GM18499 (cell line): ENCODE measurements around the gene CMYA5.
"Not testable (repeated sequence)": the region's sequence is repeated elsewhere in the genome, so short reads cannot be mapped to it uniquely, and the experiment has no call there.

ENCODE experiments used
- ATAC-seq: cut with Tn5 transposase; IDR thresholded peaks from one replicate; pipeline ENCODE4 v1.9.1; 2021; ENCODE audit warnings: moderate number of reproducible peaks; ENCODE audit not compliant: insufficient read depth, unreplicated experiment

Gene CMYA5

GRCh38 chr5:79689541-79690466, at the start of gene CMYA5:
Gene CMYA5, plus strand, starts transcription at chr5:79689836. Its CDS starts 72 bp downstream, at chr5:79689908.
- ATAC-seq = no peak

GRCh38 chr5:79640571-79641055, 49.0 kb upstream of the CMYA5 start:
- ATAC-seq = no peak

GRCh38 chr5:79641414-79641813, 48.2 kb upstream of the CMYA5 start:
- no peak for ATAC-seq

- ATAC-seq = no peak
Measured at GRCh38 chr5:79642210-79642609, 47.4 kb upstream of the CMYA5 start.

- no peak for ATAC-seq
Measured at GRCh38 chr5:79653843-79654242, 35.8 kb upstream of the CMYA5 start.

GRCh38 chr5:79663212-79663611, 26.4 kb upstream of the CMYA5 start:
- no peak for ATAC-seq

GRCh38 chr5:79666758-79667157, 22.9 kb upstream of the CMYA5 start:
- no peak for ATAC-seq

- no peak for ATAC-seq
Measured at GRCh38 chr5:79672392-79672791, 17.2 kb upstream of the CMYA5 start.

- not testable (repeated sequence) for ATAC-seq
Measured at GRCh38 chr5:79676354-79676753, 13.3 kb upstream of the CMYA5 start.

GRCh38 chr5:79682102-79682501, 7.5 kb upstream of the CMYA5 start:
- not testable (repeated sequence) for ATAC-seq

GRCh38 chr5:79684782-79685181, 4.9 kb upstream of the CMYA5 start:
- ATAC-seq = no peak

GRCh38 chr5:79685627-79686026, 4.0 kb upstream of the CMYA5 start:
- no peak for ATAC-seq

GRCh38 chr5:79686799-79687198, 2.8 kb upstream of the CMYA5 start:
- ATAC-seq = no peak

- no peak for ATAC-seq
Measured at GRCh38 chr5:79687889-79688288, 1.7 kb upstream of the CMYA5 start.

GRCh38 chr5:79691007-79691406, 1.4 kb downstream of the CMYA5 start:
- no peak for ATAC-seq

GRCh38 chr5:79692596-79692995, 3.0 kb downstream of the CMYA5 start:
- no peak for ATAC-seq

GRCh38 chr5:79694183-79694582, 4.5 kb downstream of the CMYA5 start:
- no peak for ATAC-seq

GRCh38 chr5:79694652-79695051, 5.0 kb downstream of the CMYA5 start:
- no peak for ATAC-seq

- ATAC-seq = no peak
Measured at GRCh38 chr5:79695526-79695925, 5.9 kb downstream of the CMYA5 start.

- no peak for ATAC-seq
Measured at GRCh38 chr5:79697222-79698170, 7.9 kb downstream of the CMYA5 start.
